RWPE2 (cell line): ENCODE data around the gene ZNF525.

Experiments
- ATAC-seq: fragments of 200-7000 bp; cut with Tn5 transposase; 3 replicates; pipeline ENCODE4 v1.9.1; 2021; ENCODE audit warnings: low read depth
- DNase-seq: peaks from one replicate; pipeline ENCODE4 v3.0.0-alpha.2; 2020; ENCODE audit warnings: low spot score
- H3K27ac ChIP-seq: fragments of 450-650 bp; 2 replicates; pipeline ENCODE4 v1.5.1; 2017; ENCODE audit warnings: mild to moderate bottlenecking; ENCODE audit not compliant: poor library complexity, severe bottlenecking
- H3K27me3 ChIP-seq: fragments of 250-450 bp; sonication (Bioruptor Pico); 2 replicates; pipeline ENCODE4 v1.5.1; 2021; ENCODE audit warnings: mild to moderate bottlenecking, moderate library complexity; ENCODE audit not compliant: insufficient read depth, poor library complexity, severe bottlenecking
- H3K36me3 ChIP-seq: fragments of 250-450 bp; sonication (Bioruptor Pico); 2 replicates; pipeline ENCODE4 v1.5.1; 2020; ENCODE audit warnings: low read depth, mild to moderate bottlenecking, moderate library complexity
- H3K4me1 ChIP-seq: fragments of 250-450 bp; sonication (Bioruptor Pico); 2 replicates; pipeline ENCODE4 v1.5.1; 2021; ENCODE audit warnings: mild to moderate bottlenecking, moderate library complexity; ENCODE audit not compliant: insufficient read depth, poor library complexity, severe bottlenecking
- H3K4me3 ChIP-seq: fragments of 250-450 bp; sonication (Bioruptor Pico); 2 replicates; pipeline ENCODE4 v1.5.1; 2021; ENCODE audit warnings: mild to moderate bottlenecking, moderate library complexity; ENCODE audit not compliant: severe bottlenecking
- H3K9me3 ChIP-seq: fragments of 250-450 bp; sonication (Bioruptor Pico); 2 replicates; pipeline ENCODE4 v1.5.1; 2021; ENCODE audit warnings: mild to moderate bottlenecking, moderate library complexity; ENCODE audit not compliant: severe bottlenecking
- TF ChIP-seq, protein P1 (sequence below): fragments of 450-650 bp; IDR thresholded peaks from one replicate; pipeline ENCODE4 v1.5.1; 2017; ENCODE audit warnings: mild to moderate bottlenecking, moderate library complexity; ENCODE audit not compliant: poor library complexity, severe bottlenecking

Gene ZNF525

DNA sequence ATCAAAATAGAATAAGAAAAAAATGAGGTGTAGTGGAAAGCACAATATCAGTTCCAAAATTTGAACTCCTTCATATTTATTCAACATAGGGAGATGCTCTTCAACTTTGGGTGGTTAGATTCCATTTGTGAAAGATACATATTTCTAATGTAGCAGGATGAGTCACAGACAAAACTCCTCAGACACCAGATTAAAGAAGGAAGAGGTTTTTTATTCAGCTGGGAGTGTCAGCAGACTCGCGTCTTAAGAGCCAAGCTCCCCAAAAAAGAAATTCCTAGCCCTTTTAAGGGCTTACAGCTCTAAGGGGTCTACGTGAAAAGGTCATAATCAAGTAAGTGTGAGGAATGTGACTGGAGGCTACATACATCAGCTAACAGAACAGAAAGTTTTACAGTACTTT, 22.7 kb downstream of the ZNF525 start:
- TF ChIP-seq, protein P1, sequence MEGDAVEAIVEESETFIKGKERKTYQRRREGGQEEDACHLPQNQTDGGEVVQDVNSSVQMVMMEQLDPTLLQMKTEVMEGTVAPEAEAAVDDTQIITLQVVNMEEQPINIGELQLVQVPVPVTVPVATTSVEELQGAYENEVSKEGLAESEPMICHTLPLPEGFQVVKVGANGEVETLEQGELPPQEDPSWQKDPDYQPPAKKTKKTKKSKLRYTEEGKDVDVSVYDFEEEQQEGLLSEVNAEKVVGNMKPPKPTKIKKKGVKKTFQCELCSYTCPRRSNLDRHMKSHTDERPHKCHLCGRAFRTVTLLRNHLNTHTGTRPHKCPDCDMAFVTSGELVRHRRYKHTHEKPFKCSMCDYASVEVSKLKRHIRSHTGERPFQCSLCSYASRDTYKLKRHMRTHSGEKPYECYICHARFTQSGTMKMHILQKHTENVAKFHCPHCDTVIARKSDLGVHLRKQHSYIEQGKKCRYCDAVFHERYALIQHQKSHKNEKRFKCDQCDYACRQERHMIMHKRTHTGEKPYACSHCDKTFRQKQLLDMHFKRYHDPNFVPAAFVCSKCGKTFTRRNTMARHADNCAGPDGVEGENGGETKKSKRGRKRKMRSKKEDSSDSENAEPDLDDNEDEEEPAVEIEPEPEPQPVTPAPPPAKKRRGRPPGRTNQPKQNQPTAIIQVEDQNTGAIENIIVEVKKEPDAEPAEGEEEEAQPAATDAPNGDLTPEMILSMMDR, result no peak
- DNase-seq (no peak), ATAC-seq (no peak)
- Histone ChIP-seq H3K9me3 (peaks cover 14% of the 10 kb centered on the region), H3K4me3 (no peak overlapping the region), H3K27ac (no peak overlapping the region), H3K27me3 (no peaks in the 10 kb centered on the region), H3K4me1 (no peaks in the 10 kb centered on the region), H3K36me3 (peaks cover 18% of the 10 kb centered on the region)

DNA sequence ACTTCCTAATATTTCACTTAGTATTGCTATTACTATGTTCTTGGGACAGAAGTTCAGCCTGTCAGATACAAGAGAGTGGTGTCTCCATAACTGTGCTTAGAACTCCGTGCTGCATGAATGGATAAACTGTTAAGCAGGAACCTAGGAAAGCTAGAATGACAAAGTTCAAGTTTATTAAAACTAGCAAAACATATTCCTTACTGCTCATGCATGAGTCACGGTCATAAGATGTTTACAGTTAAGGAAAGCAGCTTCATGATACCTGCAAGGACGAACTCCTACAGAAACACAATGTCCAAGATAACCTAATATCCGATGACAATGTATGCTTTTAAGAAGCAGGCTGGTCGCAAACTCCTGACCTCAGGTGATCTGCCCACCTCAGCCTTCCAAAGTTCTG, 23.4 kb downstream of the ZNF525 start:
- peaks cover 10% of the 10 kb centered on the region for H3K9me3 ChIP-seq
- H3K4me1 ChIP-seq, result no peaks in the 10 kb centered on the region
- DNase-seq (no peak), ATAC-seq (no peak)
- no peak overlapping the region for H3K4me3 ChIP-seq
- no peak overlapping the region for H3K27ac ChIP-seq
- H3K27me3 ChIP-seq, result no peaks in the 10 kb centered on the region
- H3K36me3 ChIP-seq, result peaks cover 18% of the 10 kb centered on the region
- TF ChIP-seq, protein P1, result no peak

DNA sequence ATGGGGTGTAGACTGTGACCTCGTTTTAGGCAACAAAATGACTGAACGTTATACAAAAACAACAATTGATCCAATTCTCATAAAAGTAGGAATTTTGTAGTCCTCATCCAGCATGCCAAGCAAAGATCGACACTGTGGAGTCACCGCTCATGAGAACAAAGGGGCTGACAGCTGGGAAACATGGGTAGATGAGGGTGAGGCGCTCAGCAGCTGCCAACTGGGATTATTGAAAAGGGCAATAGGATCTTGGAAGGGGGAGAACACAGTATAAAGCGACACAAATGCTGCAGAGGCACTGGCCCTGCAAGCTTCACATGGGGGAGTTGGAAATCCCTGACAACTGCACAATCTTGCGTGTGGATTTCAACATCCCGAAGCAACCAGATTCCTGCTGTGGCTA, 24.1 kb downstream of the ZNF525 start:
- Histone ChIP-seq H3K27ac (no peak overlapping the region), H3K4me1 (no peaks in the 10 kb centered on the region), H3K4me3 (no peak overlapping the region), H3K27me3 (no peaks in the 10 kb centered on the region), H3K36me3 (peaks cover 12% of the 10 kb centered on the region), H3K9me3 (peaks cover 7% of the 10 kb centered on the region)
- DNase-seq, result no peak
- TF ChIP-seq, protein P1, result no peak
- no peak for ATAC-seq

DNA sequence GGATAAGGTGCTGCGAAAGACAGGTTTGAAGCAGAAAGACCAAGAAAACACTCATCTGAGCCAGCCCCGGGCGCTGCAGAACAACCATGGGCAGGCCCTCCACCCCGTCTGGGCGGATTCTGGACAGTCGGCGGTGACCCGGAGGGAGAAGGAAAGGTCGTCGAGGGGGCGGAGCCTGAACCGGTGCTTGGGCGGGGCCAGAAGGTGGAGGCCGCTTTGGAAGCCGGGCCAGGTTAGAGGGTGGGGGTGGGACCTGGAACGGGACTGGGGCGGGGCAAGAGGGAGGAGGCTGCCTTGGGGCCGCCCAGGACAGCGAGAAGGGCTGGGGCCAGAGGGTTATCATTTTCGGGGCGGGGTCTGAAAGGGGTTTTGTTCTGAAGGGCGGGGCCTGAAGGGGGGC, 24.5 kb downstream of the ZNF525 start:
- ATAC-seq (no peak), DNase-seq (no peak)
- Histone ChIP-seq H3K27me3 (no peaks in the 10 kb centered on the region), H3K9me3 (peaks cover 4% of the 10 kb centered on the region), H3K4me3 (no peak overlapping the region), H3K4me1 (no peaks in the 10 kb centered on the region), H3K36me3 (peaks cover 8% of the 10 kb centered on the region), H3K27ac (no peak overlapping the region)
- TF ChIP-seq, protein P1, result no peak

DNA sequence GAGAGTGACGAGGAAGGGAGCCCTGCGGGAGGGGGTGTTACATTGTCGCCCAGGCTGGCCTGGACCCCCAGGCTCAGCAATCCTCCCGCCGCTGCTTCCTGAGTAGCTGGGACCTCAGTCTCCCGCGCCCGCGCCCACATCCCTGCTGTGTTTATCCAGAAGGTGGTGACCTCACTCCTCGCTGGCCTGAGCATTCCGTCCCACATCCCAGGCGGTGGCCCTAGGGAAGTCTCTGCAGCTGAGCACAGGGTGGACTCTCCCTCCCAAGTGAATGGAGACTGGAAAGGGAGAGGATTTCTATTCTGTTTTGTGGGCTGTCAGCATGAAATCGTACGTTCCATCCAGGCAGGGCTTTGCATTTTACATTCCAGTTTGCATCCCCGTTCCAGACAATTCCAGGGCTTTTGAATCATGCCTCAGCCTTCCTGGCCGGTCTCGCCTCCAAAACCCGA, 29.0 kb downstream of the ZNF525 start:
- DNase-seq (no peak), ATAC-seq (peak; percentile 31)
- Histone ChIP-seq H3K27ac (peak overlapping the region; percentile 35), H3K27me3 (no peaks in the 10 kb centered on the region), H3K4me1 (peaks cover 4% of the 10 kb centered on the region), H3K36me3 (peaks cover 17% of the 10 kb centered on the region), H3K9me3 (no peaks in the 10 kb centered on the region), H3K4me3 (peak overlapping the region; percentile 62)
- TF ChIP-seq, protein P1, result no peak
